ENCODE results near the gene PNMA8B.

- no peak for TF ChIP-seq CTCF (IDR thresholded peaks at IDR 0.05; ENCODE audit: low read depth, low read length, poor library complexity, severe bottlenecking)
- no peak for TF ChIP-seq EZH2phosphoT487 (IDR thresholded peaks at IDR 0.05; ENCODE audit: borderline replicate concordance, low read length)
Measured at GRCh38 chr19:46442808-46443450, 52.7 kb downstream of the PNMA8B start.
